ELF-1 (cell line): ENCODE measurements around the gene CDCA3.
A peak's percentile ranks its signal among the peaks of the same experiment; 100 is the strongest.
"Not testable (repeated sequence)": the region's sequence is repeated elsewhere in the genome, so short reads cannot be mapped to it uniquely, and the experiment has no call there.

Experiments
- DNase-seq: peaks from one replicate; pipeline ENCODE4 v3.0.0-alpha.2; 2016; ENCODE audit warnings: low read depth, low spot score

CDCA3 gene

GRCh38 chr12:6872073-6873048 lies 21.3 kb upstream of the CDCA3 start:
- peak; percentile 96 for DNase-seq

DNA sequence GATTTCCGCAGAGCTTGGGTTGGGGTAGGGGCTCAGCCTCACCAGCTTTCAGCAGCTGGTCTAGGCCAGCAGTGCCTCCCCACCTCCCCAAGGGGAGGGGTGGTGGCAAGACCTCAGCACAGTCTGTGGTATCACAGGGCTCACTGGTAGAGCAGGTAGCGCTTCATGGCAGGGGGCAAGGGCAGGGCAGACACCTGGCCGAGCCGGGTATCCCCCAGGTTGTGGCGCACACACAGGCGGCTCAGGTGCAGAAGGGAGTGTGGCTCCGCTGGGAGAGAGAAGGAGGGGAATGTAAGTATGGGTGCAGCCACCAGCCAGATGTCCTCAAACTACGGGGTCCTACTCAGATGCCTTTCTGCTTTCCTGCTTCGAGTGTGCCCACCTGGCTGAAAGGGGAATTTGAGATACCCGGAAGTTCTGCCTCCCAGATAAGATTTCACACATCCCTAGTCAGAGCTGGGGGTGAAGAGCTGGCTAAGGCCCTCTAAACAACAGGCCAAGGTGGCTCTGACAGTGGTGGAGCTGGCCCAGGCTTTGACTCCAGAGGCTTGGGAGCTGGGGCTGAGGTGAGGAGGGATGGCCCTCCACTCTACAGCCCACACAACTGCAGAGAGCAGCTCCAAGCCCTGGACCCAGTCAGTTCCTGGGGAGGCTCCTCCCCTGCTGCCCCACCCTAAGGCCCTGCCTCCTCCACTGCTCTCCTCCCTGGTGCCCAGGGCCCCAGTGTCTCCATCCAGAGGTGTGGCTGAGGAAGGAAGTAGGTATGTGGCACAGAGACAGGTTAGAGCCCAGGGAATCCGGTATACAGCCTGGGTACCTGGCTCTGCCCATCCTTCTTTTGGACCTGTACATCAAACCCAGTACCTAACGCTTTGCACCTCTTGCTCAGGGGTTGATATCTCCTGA lies 20.2 kb upstream of the CDCA3 start:
- DNase-seq: peak; percentile 47

DNA sequence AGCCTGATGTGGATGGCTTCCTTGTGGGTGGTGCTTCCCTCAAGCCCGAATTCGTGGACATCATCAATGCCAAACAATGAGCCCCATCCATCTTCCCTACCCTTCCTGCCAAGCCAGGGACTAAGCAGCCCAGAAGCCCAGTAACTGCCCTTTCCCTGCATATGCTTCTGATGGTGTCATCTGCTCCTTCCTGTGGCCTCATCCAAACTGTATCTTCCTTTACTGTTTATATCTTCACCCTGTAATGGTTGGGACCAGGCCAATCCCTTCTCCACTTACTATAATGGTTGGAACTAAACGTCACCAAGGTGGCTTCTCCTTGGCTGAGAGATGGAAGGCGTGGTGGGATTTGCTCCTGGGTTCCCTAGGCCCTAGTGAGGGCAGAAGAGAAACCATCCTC lies 19.2 kb upstream of the CDCA3 start:
- not testable (repeated sequence) for DNase-seq

DNA sequence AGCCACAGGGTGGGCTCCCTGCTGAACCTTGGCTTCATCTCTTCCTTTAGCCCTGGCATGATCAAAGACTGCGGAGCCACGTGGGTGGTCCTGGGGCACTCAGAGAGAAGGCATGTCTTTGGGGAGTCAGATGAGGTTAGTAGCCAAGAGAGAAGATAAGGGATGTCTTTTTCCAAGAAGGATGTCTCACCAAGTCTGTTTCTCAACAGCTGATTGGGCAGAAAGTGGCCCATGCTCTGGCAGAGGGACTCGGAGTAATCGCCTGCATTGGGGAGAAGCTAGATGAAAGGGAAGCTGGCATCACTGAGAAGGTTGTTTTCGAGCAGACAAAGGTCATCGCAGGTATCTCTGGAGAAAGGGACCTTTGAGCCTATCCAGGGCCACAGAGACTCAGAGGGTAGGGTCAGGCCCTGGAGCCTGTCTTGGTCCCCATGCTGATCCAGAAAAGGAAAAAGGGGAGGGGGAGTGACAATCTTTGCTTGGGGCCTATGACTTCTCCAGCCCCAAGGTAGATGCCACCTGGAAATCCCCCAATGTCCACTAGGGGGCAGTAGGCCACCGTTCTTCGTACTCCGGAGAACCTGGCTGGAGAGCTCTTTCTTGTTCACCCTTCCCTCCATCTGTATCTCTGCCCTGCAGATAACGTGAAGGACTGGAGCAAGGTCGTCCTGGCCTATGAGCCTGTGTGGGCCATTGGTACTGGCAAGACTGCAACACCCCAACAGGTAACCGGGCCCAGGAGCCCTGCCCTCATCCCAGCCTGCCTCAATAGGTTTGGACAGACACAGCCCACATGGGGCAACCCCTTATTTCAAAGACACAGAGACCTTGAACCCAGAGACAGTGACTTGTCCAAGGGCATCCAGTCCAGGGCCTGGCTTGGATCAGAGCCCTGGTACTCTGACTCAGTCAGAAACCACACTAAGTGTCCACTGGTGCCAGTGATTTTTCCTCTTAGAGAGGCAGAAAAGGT lies 18.2 kb upstream of the CDCA3 start:
- peak; percentile 96 for DNase-seq

- peak; percentile 43 for DNase-seq
Measured at GRCh38 chr12:6868211-6869048, 17.3 kb upstream of the CDCA3 start.

GRCh38 chr12:6867413-6868210 lies 16.5 kb upstream of the CDCA3 start, which contains the start of gene TPI1:
TPI1 (plus strand) TSS chr12:6867531; CDS start chr12:6867567, 36 bp downstream.
- peak; percentile 82 for DNase-seq

- peak; percentile 51 for DNase-seq
Measured at GRCh38 chr12:6866920-6867412, 15.9 kb upstream of the CDCA3 start.

DNA sequence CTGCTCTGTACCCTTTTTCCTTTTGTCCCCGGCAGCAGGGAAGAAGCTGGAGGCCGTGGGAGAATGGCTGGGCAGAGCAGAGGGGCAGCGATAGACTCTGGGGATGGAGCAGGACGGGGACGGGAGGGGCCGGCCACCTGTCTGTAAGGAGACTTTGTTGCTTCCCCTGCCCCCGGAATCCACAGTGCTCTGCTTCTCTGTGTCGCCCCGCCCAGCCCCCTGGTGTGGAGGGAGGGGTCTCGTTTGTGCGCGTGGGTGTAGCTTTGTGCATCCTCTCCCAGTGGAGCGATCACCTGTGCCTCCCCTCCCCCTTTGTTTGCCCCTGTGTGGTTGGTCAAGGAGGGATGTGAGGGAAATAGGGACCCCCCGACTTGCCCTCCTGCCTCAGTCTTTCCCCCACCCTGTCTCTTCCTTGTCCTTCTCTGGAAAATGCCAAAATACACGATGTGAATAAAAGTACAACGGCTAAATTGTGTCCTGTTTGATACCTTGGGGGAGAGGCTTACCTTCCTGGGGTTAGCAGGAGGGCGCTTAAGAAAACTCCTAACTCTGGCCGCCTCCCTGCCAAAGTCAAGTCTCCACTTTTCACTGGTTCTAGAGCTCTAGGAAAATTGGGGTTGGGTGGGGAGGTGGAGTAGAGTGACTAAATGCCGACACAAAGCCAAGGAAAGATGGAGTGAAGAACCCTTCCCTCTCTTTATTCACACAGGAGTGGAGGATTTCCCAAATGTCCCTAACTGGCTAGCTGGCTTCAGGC lies 15.3 kb upstream of the CDCA3 start:
- no peak for DNase-seq

DNA sequence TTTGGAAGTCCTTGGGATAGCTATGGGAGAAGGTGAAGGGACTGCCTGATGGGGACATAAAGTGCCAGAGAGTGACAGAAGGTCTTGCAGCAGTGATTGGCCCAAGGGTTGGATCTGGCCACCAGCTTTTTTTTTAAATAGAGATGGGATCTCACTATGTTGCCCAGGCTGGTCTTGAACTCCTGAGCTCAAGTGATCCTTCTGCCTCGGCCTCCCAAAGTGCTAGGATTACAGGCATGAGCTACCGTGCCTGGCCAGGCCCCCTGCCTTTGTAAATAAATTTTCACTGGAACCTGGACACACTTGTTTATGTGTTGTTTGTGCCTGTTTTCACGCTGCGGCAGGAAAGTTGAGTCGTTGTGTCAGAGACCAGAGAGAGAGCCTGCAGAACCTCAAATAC lies 14.2 kb upstream of the CDCA3 start:
- not testable (repeated sequence) for DNase-seq

DNA sequence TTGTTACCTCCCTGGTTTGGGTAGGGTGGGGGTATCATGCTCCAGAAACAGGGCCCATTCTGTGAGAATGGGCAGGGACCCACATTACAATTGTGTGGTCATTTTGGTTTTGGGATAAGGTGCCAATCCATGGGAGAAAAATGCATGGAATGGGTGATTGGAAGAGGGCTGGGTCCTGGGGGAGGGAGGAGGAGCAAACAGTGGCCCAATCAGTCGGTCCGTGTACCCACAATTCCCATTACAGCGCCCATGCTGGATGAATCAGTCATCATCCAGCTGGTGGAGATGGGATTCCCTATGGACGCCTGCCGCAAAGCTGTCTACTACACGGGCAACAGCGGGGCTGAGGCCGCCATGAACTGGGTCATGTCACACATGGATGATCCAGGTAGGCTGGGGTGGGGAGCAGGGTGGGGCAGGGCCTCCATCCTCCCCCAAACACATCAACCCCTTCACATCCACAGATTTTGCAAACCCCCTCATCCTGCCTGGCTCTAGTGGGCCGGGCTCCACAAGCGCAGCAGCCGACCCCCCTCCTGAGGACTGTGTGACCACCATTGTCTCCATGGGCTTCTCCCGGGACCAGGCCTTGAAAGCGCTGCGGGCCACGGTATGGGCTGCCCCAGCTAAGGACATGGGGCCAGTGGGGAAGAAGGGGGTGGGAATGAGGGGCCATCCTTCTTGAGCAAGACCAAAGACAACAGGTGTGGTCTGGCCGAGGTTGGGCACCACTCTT lies 12.7 kb upstream of the CDCA3 start:
- DNase-seq: no peak

- no peak for DNase-seq
Measured at GRCh38 chr12:6863033-6863432, 11.9 kb upstream of the CDCA3 start.

GRCh38 chr12:6861391-6861790 lies 10.3 kb upstream of the CDCA3 start:
- DNase-seq: no peak

DNA sequence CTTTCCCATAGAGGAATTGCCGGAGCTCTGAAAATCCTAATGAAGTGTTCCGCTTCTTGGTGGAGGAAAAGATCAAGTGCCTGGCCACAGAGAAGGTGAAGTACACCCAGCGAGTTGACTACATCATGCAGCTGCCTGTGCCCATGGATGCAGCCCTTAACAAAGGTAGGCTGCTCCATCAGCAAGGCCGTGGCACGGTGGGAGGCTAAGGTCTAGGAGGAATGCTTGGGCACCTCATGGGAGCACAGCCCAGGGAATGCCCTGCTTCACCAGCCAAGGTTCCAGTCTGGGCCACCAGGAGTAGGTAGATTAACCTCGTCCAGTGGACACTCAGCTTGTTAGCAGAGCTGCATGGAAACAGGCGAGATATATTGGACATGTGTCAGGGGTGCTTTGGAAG lies 9.9 kb upstream of the CDCA3 start:
- DNase-seq: no peak

GRCh38 chr12:6860116-6860515 lies 9.0 kb upstream of the CDCA3 start:
- DNase-seq: no peak

DNA sequence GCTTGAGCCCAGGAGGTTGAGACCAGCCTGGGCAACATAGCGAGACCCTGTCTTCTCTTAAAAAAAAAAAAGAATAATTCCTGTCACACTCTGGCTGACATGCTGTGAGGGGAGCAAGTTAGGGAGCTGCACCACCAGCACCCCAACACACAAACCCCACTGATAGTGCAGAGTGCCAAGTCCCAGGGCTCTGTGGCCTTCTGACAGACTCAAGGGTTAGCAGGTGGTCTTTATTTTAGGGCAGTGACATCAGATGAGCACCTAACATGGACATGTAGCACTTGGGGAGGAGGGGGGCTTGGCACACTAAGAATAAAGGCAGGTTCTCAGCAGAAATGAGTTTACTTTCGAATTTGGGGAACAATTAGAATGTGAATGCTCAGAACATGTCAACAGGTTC lies 7.7 kb upstream of the CDCA3 start:
- DNase-seq: no peak

DNA sequence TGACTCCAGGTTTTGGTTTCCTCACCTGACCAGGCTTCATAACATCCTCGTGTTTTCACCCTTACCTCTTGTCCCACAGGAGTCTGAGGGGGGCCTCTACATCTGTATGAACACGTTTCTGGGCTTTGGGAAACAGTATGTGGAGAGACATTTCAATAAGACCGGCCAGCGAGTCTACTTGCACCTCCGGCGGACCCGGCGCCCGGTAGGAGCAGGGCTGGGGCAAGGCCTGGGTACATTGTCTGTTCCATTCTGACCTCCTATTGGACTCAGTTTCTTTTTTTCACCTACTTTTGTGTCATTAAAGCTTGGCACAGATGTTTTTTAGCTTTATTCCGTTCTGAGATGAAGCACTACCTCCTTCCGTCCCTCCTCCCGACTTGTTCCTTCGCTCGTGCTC lies 4.2 kb upstream of the CDCA3 start:
- no peak for DNase-seq

- no peak for DNase-seq
Measured at GRCh38 chr12:6854036-6854435, 3.0 kb upstream of the CDCA3 start.

DNA sequence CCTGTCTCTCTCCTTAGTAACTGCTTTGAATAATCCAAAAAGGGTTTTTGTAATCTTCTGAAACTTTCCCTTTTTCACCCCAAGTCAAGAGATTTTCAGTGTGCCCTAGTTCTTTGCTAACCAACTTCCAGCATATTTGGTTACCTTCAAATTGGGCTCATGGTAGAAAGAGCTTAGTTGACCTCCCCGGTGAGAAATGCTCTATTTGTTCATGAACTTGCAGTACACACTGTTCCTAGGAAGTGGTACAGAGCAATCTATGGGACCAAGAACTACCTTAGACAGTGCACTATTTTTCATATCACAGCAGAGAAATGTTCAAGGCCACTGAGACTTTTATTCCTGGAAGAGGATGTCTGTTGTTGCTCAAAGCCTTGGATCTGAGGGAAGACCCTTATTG lies 2.5 kb upstream of the CDCA3 start:
- no peak for DNase-seq
